ENCODE measurements around the gene ACTL7A.

DNA sequence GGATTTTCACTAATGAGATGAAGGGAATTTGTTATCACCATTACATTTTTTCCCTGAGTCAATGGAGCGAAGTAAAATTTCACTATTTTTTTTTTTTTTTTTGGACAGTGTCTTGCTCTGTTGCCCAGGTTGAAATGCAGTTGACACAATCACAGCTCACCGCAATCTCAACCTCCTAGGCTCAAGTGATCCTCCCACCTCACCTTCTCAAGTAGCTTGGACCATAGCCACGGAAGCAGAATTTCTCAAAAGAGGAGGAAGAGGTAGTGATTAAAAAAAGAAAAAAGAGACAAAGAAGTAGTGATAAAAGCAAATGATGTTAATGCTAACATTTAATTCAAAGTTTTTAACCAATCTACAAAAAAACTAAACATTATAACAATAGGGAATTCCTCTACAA is 42.1 kb downstream of the ACTL7A start:
- TF ChIP-seq, protein P1, sequence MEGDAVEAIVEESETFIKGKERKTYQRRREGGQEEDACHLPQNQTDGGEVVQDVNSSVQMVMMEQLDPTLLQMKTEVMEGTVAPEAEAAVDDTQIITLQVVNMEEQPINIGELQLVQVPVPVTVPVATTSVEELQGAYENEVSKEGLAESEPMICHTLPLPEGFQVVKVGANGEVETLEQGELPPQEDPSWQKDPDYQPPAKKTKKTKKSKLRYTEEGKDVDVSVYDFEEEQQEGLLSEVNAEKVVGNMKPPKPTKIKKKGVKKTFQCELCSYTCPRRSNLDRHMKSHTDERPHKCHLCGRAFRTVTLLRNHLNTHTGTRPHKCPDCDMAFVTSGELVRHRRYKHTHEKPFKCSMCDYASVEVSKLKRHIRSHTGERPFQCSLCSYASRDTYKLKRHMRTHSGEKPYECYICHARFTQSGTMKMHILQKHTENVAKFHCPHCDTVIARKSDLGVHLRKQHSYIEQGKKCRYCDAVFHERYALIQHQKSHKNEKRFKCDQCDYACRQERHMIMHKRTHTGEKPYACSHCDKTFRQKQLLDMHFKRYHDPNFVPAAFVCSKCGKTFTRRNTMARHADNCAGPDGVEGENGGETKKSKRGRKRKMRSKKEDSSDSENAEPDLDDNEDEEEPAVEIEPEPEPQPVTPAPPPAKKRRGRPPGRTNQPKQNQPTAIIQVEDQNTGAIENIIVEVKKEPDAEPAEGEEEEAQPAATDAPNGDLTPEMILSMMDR (conservative IDR thresholded peaks at IDR 0.05) = no peak
- no peak for TF ChIP-seq ZFX (IDR thresholded peaks at IDR 0.05)

Measured in C4-2B (cell line).